Measurements from ENCODE around the gene EFNA5.
"Not testable (repeated sequence)": the region's sequence is repeated elsewhere in the genome, so short reads cannot be mapped to it uniquely, and the experiment has no call there.

The EFNA5 gene

DNA sequence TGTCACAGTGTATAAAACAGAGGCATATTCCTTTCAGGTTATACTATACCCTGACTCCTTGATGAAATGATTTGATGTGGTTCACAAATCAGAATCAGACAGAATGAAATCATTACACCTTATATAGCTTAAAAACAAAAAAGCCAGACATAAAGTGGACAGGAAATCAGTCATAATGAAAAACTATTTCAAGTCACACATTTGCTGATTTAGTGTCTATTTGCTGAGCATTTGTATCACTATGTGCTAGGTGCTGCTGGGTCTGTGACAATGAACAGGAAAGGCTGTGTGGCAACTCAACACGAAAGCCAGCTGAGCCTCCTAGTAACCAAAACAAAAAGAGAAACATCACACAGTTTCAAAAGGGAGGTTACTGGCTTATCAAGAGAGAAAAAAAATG is 194.0 kb downstream of the EFNA5 start:
- no peak for DNase-seq

DNA sequence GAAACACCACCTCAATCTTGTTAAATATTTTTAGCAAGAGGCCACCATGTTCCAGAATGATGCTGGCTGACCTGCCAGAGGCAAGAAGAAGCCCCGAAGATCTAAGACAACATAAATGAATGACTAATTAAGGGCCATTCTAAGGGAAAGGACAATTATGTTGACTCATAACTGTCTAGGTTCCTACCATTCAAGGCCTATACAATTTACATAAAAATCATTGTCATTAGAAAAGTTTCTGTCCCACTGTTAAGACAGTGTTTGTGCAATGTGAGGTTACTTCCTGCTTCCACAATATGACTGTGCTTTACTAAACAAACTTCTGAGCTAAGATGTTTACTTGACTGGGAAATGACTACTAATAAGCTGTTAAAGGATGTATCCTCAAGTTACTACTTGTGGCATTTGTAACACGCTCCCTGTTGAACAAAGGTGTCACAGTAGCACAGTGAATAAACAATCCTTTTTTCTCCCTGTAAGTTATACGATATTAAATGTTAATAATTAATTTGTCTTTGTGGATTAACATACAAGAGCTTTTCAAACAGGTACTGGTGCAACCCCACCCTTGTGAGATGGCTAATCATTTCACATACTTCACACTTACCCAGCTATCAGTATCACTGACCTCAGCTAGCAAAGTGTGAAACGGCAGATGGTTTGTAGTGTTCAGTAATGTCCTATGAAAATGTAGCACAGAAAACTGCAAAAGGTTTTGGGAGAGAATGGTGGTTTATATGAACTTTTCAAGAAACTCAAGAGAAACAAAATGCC is 195.8 kb downstream of the EFNA5 start:
- DNase-seq = no peak

DNA sequence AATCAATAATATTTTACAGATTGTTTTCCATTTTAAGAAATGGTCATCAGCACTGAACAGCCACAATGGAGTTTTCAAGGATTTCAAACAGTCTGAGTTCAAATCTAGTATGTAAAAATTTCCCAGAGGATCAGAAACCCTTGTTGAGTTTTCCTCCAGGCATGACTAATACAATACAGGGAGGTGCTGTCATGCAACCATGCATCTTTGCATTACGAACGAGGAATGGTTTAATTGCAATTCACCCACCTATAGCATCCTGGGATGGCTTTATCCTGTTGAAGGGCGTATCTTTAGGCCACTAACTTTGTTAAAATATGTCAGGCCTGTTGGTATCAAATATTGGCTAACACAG is 196.4 kb downstream of the EFNA5 start:
- DNase-seq = no peak

DNA sequence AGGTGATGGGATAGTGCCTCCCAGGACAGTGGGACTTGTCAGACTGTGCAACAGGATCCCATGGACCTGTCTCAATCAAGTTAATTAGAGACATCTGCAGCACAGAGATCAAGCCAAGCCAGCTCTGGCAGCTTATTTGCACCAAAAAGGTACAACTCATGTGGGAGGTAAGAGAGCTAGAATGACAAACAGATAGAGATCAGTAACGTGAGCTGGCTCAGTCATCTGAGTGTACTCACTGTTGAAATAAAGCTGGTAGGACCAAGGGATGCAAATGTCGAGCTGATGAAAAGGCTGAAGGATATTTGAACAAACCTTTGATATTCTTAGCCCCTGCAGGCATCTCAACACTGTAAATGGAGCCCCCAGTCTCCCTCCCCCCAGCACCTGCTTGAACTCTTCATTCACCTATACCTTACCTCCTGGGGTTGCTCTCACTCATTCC is 198.1 kb downstream of the EFNA5 start:
- DNase-seq = no peak

DNA sequence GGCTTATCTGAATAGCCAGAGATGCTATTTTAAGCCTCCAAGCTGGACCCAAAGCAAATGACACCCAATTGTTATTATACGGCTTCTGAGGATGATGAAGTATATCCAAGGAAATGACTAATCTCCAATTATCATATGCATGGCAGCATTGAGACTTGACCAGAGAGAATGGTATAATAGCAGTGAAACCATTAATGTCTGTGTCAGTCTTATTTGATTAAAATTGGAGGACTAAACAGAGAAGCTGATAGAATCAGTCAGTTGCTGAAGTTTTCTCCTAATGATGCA is 200.5 kb downstream of the EFNA5 start:
- no peak for DNase-seq

DNA sequence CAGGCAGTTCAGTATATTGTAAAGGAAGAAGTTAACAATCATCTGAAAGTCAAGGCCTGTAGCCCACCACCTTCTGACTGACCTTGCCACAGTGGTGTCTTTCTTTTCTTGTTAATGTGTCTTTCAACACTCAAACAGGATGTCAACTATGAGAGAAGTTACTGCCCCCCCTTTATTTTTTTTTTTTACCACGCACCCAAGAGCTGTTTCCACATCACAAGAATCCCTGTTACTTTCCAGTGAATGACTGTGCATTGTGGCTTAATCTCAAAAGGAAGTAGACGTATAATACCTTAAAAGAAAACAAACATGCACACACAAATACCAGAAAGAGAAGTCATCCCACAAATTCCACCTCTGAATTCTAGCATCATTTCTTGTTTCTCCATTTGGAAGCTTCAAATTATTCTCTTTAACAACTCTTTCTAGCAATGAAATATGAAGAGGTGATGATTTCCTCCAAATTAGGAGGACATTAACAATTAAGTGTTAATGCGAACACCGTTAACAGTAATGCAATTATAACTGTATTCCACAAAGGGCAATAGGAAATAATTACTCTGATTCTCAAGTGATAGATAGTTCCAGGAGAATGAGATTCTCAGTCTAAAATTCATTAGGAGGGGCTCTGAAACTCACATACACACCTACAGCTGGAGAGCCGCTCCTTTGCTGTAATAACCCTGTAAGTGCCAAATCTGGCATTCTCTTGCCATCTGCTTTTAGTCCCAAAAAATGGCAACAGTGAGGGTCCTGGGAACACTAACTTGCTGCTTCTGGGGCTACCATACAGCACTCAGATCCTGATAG is 201.0 kb downstream of the EFNA5 start:
- DNase-seq = no peak

DNA sequence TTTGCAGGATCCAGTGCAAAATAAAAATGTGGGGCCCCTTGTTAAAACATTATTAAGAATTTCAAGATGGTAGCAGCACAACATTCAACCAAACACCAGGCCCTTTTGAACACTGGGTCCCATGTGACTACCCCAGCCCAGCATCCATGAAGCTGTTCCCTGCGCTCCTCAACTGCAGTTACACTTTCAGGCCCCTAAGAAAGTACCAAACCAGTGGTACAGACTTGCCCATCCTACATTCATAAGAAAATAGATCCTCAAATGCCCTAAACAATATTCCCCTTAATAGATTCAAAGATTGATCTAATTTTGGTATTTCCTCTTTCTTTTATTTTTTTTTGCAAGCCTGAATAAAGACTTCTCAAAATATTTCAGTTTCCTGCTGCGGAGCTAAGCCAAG is 201.7 kb downstream of the EFNA5 start:
- no peak for DNase-seq

DNA sequence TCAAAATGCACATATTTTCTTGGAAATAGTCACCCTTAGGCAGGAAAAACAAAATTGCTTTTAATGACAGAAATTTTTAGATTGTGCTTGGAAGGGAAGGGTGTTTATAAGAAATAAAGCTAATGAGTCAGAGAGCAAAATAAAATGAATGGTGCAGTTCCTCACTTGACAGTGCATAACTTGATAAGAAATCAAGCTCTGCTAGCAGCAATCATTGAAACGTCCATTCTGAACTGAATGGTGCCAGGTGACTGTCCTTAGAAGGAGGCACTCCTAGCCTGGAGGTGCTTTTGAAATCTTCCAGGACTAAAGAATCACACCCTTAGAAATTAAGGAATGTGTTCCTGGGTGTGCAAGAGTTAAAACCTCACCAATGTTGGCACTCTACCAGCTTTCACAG is 202.5 kb downstream of the EFNA5 start:
- no peak for DNase-seq

DNA sequence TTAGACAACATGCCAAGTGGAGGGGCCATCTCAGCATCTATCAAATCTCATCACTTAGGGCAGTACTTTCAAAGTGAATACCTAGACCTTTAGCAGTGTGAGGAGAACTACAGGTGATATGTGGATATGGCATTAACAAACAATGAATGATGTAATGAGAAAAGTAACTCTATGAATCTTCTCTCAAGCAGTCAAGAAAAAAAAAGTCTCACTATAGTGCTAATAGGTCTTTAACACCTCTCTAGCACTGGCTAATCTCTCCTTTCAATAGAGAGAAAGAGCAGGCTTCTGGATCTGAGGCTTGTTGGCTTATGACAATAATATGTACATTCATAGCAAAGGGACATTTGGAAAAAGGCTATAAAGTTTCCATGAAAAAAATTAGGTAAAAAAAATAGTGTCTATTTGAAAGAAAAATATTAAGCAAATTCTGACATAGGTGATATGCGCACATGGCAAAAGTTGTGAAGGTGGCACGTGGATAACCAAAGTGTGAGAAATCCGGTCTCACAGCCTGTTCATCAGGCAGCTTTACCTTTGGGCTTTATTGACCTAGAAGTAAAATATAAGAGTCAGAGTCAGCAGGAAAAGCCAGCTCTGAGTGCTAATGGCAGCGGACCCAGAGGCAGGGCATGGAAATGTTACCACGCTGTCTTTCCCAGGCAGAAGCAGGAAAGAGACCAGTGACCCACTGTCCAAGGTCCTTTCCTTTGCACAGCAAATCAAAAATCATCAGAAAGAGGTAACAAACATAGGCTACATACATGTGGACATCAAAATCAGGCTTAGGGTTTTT is 203.4 kb downstream of the EFNA5 start:
- no peak for DNase-seq

DNA sequence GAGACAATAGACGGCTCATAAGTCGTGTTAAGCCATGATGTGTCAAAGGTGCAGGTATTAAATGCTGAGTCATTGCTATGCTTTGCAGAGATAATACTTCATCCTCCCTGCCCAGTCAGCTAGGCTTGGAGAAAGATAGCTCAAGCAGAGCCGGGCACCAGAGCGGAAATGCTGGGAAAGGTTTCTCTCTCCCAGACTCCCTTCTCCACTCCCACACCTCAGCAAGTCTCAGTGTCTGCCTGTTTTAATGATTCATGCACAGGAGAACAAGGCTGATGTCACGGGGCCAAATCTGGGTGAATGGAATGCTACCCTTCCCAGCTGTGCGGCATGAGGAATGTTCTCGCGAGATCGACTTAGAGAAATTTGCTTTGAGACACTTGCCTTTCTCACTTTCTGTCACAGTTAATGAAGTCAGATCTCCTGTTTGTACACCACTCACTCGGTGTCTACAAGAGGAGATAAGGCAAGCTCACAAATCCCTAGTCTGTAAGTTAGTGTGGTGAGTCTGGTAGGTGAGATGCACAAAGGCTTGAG is 204.4 kb downstream of the EFNA5 start:
- DNase-seq = no peak

DNA sequence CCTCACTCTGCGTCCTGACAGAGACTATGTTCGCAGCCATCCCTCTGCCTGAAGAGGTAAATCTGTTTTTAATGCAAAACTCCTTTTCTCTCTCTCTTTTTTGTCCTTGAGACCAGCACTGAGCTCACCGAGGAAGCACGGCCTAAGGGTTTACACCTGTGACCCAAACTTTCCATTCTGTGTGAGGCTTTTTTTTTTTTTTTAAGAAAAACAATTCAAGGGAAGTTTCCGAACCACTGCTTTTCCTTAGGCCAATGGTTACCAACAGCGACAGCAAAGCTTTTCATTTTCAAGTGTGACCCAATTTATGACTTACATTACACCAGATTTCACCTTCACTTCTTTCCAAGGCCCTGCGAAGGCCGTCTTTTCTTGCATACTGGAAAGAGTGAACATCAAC is 205.9 kb downstream of the EFNA5 start:
- DNase-seq = no peak

DNA sequence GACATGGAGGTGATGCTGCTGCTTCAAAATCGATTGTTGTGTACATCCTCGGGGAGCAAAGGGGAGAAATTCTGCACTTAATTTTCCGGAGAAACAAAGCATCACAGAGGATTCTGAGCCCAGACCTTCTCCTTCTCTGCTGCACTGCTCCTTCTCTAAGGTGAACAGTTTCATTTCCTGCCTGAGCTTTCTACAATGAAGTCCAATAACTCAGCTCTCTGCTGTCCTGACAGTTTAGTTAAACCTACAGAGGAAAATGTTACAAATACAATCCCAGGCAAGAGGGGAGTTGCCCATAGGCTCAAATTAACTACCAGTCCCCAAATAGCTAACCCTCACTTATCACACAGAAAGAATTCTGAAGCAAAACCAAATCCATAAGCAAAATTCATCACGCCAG is 206.3 kb downstream of the EFNA5 start:
- no peak for DNase-seq

DNA sequence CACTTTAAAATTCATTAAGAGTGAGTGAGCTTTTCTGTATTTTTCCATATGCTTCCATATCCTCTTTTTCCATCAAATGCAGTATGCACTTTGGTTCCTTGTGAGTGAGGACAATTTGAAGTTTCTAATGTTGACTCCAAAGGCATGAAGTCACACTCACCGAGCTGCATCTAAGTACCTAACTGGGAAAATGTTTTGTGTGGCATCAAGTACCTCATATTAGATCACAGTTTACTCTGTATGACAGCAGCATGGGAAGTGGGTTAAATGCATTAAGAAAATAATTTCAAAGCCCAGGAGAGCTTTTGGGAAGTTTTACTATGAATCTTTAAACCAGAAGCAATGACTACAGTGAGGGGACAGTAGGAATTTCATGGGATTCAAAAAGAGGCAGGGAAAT is 207.0 kb downstream of the EFNA5 start:
- no peak for DNase-seq

DNA sequence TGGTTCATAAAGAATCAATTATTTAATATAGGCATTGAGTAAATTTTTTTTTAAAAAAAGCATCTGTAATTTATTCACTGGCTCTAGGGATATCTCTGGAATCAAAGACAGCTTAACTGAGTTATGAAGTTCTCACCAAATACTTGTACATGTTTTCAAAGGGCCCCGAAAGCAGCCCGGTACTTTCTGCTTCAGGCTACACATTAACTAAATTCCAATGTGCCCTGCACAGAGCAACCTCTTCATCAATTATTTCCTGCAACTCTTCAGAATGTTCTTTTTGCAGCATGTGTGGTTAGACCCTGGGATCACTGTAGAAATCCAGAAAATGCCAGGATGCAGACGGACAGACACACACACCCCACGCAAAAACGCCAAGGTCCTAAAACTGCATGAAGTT is 209.0 kb downstream of the EFNA5 start:
- no peak for DNase-seq

DNA sequence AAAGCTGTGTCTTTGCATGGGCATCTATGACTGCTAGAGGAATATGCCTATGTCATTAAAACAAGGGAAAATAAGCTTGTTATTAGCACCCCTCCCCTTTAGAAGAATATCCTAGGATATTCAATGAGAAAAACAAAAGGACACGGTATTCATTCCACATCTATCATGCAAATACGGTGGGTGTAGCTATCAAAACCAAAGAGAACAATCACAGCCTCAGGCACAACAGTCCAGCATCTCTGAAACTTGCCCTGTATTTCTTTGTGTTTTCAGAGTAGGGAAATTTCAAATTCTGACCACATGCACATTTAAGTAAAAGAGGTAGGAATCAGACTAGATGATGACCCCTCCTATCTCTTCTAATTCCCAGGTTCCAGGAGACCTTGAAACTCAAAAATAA is 209.9 kb downstream of the EFNA5 start:
- no peak for DNase-seq

DNA sequence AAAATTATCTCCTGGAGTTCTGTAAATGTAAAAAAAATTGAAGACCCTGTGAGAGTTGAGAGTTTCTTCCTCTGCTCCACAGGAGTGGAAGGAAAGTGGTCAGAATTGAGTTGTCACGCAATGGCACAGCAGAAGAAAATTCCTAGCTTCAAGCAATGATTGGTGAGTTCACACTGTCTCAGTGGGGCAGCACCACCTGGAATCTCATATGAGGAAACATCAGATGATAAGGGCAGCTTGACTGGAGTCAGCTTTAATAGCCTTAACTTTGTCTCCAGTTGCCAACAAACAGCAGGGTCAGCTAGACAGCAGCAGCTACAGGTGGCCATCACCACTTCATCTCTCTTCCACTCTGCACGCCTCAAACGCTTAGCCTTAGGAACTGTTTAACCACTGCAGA is 211.1 kb downstream of the EFNA5 start:
- no peak for DNase-seq

DNA sequence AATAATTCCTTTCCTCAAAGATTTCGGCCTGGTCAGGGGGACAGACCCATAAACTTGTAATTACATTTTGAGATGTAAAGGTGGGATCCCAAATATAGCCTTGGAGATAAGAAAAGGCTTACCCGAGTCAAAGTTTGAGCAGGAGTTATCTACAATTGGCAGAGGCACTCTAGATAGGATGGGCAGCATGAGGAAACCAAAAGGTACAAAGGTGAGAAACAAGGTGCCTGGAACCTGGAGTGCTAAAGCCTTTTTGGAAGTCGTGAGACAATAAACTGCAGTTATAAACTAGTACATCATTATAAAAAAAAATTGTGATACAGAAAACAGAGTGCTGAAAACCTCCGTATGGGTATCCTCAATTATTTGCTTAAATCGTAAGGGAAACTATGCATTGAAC is 212.4 kb downstream of the EFNA5 start:
- no peak for DNase-seq

DNA sequence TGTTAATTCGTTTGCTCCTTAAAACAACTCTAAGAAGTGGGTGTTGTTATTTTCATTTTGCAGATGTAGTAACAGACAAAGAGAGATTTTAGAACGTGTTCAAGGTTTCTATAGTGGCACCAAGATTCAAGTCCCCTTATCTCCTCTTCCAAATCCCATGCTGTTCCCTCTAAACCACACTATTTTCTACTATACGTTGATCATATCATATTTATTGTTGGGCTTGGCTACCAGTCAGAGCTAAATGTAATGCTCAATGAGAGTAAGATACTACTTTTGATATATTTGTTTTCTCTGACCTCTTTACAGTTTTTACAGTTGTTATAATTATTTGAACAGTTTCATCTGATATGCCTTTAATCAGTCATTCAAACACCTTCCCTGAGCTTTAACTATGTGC is 212.9 kb downstream of the EFNA5 start:
- DNase-seq = no peak

DNA sequence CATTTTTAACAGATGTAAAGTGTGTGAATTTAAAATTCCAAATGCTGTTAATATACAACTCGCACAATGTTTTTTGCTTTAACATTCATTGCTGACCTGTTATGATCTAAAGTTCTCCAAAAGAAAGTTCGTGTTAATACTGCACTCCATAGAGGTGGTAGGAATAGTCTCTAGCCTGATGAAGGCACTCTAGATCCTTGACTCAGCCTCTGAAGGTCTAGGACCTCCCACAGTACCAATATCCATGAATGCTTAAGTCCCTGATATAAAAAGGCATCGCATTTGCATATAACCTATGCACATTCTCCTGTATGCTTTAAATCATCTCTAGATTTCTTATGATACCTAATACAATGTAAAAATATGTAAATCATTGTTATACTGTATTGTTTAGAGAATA is 213.6 kb downstream of the EFNA5 start:
- no peak for DNase-seq

DNA sequence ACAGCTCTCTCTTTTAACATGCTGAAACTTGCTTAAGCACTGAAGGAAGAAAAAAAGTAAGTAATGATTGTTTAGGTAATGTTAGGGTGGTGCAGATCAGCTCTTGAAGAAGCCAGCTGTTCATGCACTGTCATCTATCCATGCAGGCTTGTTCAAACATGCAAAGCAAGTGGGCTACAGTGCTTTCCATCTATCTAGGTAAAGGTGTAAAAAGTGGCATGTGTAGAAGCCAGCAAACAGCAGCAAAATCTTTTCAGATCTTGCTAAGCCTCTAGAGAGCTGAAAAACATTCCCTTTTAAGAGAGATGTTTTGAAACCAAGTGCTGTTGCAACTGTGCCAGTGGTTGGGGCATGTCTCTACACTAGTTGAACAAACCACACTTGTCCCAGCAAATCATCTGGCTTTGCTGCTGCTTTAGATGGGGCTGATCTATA is 214.4 kb downstream of the EFNA5 start:
- peak; percentile 82 for DNase-seq

DNA sequence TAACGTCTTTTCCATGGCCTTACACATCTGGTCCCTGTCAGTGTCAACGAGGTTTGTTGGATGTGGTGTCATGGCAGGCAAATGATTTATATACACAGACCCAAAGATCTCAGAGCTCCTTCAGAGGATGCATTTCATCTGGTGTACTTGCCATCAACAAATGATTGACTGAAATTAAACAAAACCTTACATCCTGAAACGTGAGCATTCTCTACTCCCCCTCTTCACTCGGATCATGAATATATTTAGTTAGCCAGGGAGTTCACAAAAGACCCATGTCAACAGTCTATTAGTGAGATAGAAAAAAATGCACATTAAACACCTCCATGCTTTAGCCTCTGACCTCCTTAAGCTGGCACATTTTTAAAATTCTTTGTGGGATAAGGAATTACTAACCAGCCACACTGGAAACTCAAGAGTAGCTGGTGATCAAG is 215.6 kb downstream of the EFNA5 start:
- DNase-seq = no peak

DNA sequence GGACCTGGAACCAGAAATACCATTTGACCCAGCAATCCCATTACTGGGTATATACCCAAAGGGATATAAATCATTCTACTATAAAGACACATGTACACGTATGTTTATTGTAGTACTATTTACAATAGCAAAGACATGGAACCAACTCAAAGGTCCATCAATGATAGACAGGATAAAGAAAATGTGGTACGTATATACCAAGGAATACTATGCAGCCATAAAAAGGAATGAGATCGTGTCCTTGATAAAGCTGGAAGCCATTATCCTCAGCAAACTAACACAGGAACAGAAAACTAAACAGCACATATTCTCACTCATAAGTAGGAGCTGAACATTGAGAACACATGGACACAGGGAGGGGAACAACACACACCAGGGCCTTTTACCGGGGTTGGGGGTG is 218.9 kb downstream of the EFNA5 start:
- DNase-seq = not testable (repeated sequence)

DNA sequence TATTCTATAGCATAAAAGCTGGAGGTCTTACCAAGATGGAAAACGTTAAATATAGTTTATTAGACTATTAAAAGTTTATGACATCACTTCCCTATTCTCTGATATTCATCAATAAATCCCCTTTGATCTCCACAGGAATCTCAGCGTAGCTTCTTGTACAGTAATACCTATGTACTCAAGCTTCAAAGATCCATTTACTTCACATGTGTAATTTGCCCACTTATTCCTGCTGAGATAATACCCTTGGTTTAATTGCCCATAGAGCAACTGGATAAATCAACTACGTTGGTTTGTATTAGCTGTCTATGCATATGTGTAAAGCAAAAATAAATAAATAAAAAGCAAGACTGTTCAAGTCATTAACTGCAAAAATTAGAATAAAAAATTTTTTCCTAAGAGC is 219.7 kb downstream of the EFNA5 start:
- DNase-seq = no peak

DNA sequence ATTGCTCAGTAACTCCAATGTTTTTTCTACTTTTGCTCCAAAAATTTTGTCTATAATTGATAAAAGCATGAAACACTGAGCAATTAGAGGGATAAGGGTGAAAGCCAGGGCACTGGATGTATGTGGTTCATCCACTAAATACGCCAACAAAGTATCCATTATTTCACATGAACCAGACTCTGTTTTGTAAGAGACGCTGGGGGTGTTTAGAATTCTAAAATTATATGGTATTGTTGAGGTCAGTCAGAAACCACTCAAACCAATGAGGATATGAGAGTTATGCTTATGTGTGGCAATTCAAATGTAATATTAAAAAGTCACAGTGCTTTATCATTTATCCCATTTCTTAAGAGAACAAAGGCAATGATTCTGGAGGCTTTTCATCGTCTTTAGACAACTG is 220.2 kb downstream of the EFNA5 start:
- no peak for DNase-seq

Data from NCI-H1105 treated with DMSO at 0.1 percent for 48 hours (cell line).